NCI-H2081 treated with DMSO at 0.1 percent for 48 hours (cell line): ENCODE data around the gene SERGEF.

Experiments
- DNase-seq: peaks from one replicate; lab custom pipeline; 2025; lab: John Stamatoyannopoulos, UW

SERGEF gene

GRCh38 chr11:17770048-17770652, 242.7 kb downstream of the SERGEF start:
- no peak for DNase-seq

GRCh38 chr11:17769218-17769617, 243.6 kb downstream of the SERGEF start:
- no peak for DNase-seq

- DNase-seq = no peak
Measured at GRCh38 chr11:17768547-17768946, 244.3 kb downstream of the SERGEF start.

GRCh38 chr11:17767914-17768313, 244.9 kb downstream of the SERGEF start:
- no peak for DNase-seq

GRCh38 chr11:17767301-17767885, 245.5 kb downstream of the SERGEF start:
- no peak for DNase-seq

GRCh38 chr11:17766590-17766989, 246.3 kb downstream of the SERGEF start:
- DNase-seq = no peak

GRCh38 chr11:17766073-17766359, 246.8 kb downstream of the SERGEF start:
- no peak for DNase-seq

- DNase-seq = no peak
Measured at GRCh38 chr11:17765356-17766072, 247.3 kb downstream of the SERGEF start.

- no peak for DNase-seq
Measured at GRCh38 chr11:17764446-17765218, 248.2 kb downstream of the SERGEF start.

- no peak for DNase-seq
Measured at GRCh38 chr11:17763703-17764102, 249.1 kb downstream of the SERGEF start.

- DNase-seq = no peak
Measured at GRCh38 chr11:17763244-17763643, 249.6 kb downstream of the SERGEF start.

GRCh38 chr11:17762309-17762974, 250.4 kb downstream of the SERGEF start:
- no peak for DNase-seq

- DNase-seq = no peak
Measured at GRCh38 chr11:17760102-17761029, 252.5 kb downstream of the SERGEF start.

GRCh38 chr11:17755891-17756290, 257.0 kb downstream of the SERGEF start:
- no peak for DNase-seq

- DNase-seq = no peak
Measured at GRCh38 chr11:17753641-17754040, 259.2 kb downstream of the SERGEF start.

GRCh38 chr11:17753153-17753552, 259.7 kb downstream of the SERGEF start:
- no peak for DNase-seq

- no peak for DNase-seq
Measured at GRCh38 chr11:17752144-17752543, 260.7 kb downstream of the SERGEF start.

GRCh38 chr11:17751558-17751957, 261.3 kb downstream of the SERGEF start:
- no peak for DNase-seq

GRCh38 chr11:17750801-17751165, 262.1 kb downstream of the SERGEF start:
- no peak for DNase-seq

- no peak for DNase-seq
Measured at GRCh38 chr11:17750013-17750800, 262.6 kb downstream of the SERGEF start.
